ENCODE data around the gene ITPK1.

The ITPK1 gene

DNA sequence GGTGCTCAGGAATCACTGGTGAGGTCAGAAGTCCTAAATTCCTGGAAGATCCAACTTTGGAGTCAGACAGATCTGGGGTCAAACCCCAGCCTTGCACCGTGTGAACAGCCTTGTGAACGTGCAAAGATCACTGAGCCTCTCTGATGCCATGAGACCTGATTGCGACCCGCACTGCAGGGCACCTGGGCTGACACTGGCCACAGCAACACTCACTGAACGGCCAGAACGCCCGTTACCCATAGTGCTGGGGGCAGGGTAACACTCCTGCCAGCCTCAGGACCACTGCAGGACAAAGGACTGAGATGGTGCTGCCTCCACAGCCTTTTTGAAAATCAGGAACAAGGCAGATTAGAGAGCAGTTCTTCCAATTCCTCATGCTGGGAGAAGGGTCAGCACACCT, 164.5 kb downstream of the ITPK1 start:
- no peak for DNase-seq (ENCODE audit: low spot score)

DNA sequence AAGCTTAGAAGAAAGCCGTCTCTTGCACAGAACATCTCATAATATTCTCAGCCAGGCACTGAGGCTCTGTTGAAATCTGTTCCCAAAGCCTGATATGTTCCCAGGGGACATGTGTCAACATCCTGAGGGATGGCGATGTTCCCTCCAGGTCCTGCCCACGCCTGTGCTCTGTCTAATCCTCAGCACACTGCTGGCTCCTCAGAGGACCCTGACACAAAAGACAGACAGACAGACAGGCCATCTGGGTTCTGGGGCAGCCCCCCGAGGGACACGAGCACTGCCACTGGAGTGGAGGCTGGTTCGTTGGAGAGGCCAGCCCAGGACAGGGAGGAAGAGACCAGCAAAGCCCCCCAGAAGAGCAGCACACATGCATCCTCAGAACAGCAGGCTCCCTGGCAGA, 165.0 kb downstream of the ITPK1 start:
- DNase-seq (ENCODE audit: low spot score), result no peak

DNA sequence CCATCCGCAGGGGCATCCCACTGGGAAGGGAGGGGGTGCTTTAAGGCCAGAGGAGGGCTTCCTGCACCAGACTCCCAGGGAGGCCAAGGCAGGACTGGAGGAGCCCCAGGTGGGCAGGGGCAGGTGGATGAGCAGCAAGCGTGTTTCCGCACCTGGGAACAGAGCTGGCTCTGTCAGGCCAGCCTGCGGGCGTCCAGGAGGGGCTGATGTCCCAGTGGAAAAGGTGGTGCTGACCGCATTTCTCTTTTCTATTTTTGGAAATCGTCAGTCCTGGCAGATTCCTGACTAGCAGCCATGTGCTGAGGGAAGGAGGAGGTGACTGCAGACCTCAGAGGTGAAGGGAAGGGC, 165.6 kb downstream of the ITPK1 start:
- DNase-seq (ENCODE audit: low spot score), result no peak

DNA sequence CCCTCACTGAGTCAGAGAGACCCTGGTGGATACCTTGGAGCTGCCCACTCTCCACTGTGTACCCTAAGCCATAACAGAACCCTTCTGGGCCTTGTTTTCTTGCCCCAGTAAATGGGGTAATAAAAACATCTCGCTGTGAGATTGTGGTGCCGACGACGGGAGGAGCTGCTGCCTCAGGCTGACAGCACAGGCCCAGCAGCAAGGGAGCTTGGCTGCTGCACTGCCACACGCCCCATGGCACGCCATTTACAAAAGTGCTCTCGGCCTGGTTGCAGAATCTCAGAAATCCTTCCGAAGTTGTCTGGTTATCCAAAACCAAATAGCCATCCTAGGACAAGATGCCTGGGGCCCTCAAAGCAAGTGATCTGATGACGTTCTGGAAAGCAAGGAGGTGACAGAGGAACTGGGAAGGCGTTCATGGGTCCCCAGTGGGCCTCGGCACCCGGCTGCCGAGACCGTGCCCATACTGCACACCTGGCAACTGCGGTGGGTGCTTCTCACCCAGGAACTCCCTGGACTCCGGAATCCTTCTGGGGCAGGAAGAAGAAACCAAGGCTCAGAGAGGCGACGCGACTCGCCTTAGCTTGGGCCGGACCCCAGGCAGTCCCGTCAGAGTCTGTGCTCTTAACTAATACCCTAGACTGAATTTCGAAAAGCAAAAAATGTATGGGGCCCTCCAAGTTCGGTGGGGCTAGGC, 166.1 kb downstream of the ITPK1 start:
- no peak for DNase-seq (ENCODE audit: low spot score)

DNA sequence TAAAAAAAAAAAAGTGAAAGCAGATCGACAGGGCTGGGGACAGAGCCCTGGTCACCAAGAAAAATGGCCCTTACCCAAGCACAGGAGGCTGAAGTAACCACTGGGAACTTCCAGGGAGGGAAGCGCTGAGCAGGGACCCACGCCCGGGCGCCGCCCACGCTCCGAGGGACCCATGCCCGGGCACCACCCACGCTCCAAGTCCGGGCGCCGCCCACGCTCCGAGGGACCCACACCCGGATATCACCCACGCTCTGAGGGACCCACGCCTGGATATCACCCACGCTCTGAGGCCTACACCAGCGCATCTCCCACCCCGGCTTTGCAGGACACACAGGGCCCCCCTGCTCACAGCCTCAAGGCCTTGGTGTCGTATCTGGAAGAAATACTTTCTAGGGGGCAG, 167.1 kb downstream of the ITPK1 start:
- DNase-seq (ENCODE audit: low spot score), result no peak

DNA sequence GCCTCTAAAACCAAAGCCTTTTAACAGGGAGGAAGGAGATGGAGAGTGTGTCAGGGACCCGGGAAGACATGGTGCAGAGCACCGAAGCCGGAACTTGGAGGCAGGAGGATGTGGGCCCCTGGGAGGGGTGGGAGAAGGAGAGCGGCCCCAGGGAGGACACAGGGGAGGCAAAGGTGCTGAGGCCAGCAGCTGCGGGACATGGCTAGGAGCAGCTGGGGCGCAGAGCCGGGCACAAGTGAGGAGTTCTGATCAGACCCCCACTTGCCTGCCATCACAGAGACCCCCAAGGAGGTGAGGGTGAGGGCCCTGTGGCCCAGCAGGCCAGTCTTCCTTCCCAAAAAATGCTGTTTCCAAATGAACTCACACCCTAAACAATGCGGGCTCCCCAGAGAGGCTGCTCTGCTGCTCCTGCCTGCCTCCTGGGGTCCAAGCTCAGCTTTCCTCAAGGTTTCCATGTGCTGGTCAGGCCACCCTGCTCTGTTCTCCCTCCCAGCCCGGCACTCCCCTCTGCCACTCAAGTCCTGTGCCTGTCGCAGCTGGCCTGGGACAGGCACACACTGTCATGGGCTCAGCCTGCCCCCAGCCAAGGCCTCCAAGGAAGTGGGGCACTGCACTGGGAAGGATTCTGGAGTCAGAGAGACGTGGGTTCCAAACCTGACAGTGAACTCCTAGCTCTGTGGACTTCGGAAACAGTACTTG, 168.7 kb downstream of the ITPK1 start:
- DNase-seq (ENCODE audit: low spot score), result no peak

DNA sequence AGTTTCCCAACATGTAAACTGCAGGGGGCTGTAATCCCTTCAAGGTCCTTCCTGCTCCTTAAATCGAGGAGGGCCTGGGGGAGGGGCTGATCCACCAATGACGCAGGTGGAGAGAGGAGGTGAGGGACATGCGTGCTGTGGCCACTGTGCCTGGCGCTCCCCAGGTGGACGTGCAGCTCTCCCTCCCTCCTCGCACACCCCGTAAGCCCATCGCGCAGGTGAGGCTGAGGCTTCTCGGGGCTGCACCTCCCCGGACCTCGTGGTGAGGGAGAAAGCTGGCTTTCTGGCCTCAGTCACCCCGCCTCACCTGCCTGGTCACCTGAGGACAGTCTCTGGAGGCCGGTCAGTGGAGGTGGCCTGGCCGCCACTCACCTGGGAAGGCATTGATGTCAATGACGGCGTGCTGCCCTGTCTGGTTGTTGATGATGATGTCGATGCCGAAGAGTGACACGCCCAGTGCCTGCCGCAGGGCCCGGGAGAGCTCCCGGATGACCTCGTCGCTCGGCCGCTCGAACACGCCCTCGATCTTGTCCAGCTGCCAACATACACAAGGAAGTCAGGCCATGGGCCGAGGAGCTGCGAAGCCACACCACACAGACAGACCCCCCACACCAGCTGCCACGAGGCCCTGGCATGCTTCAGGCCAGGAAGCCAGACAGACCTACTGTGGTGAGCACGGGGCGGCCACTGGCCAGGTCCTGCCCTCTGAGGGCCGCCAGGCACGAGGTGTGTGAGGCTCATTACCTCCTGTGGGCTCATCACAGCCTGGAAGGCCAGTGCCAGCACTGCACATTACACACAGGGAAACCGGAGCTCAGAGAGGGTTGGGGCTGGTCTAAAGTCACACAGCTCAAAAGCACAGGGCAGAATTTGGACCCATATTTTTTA, 169.5 kb downstream of the ITPK1 start:
- no peak for DNase-seq (ENCODE audit: low spot score)

DNA sequence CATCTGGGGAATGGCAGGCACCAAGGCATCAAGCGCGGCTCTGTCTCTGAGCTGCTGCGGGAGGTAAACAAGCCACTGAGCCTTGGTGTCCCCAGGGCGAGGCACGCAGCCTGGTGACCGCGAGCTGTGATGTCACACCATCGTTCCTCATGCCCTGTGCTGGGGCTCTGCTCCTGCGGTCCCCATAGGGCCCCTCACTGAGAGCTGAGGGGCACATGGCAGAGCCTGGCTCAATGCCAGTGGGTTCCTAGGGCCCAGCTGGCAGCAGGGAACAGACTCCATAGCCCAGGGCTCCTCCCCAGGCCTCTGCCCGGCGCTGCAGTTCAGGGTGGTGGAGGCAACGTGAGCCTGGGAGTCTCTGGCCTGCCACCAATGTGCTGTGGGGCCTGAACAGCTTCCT, 170.2 kb downstream of the ITPK1 start:
- DNase-seq (ENCODE audit: low spot score), result no peak

DNA sequence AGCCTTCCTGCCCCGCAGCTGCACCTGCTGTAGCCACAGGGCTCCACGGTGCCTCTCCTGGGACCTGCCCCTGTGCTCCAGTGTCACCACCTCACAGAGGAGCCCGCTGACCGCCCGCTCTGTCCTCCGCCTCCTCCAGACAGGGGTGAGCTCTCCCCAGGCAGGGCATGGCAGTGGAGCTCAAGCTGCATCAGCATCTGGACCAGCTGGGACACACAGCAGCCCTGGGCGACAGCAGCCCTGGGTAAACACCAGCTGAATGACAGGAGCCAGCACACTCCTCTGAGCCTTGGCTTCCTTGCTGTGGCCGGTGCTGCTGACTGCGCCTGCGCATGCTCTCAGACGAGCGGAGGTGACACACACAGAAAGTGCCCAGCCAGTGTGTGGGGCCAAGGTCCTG, 170.7 kb downstream of the ITPK1 start:
- DNase-seq (ENCODE audit: low spot score), result no peak

DNA sequence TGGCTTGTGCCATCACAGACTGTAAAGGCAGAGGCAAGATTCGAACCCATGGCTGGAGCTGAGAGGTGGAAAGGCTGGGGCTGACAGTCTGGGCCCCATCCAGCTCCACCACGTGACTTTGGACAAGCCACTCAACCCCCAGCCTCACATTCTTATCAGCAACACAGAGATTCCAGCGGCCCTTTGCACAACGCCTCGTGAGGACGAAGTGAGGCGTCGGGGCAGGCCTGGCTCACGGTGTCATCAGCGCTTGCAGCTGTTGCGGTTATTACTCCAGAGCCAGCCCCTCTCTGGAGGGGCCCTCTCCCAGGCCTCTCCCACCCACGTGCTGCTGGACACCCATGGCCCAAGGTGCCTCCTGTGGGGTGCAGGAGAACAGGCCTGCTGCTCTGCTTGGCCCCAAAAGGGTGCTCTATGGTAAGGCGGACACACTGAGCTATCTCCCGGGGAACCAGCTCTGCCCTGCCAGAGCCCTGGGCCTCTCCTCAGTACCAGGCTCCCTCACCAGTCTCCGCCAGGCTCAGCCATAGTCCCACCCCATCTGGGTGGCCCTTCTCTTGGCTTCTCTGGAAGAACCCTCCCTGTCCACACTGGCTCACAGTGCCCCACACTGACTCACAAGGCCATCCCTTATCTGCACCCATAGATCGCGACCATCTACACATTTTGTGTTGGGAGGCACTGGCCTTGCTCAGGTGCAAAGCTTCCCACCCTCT, 171.7 kb downstream of the ITPK1 start:
- DNase-seq (ENCODE audit: low spot score), result no peak

DNA sequence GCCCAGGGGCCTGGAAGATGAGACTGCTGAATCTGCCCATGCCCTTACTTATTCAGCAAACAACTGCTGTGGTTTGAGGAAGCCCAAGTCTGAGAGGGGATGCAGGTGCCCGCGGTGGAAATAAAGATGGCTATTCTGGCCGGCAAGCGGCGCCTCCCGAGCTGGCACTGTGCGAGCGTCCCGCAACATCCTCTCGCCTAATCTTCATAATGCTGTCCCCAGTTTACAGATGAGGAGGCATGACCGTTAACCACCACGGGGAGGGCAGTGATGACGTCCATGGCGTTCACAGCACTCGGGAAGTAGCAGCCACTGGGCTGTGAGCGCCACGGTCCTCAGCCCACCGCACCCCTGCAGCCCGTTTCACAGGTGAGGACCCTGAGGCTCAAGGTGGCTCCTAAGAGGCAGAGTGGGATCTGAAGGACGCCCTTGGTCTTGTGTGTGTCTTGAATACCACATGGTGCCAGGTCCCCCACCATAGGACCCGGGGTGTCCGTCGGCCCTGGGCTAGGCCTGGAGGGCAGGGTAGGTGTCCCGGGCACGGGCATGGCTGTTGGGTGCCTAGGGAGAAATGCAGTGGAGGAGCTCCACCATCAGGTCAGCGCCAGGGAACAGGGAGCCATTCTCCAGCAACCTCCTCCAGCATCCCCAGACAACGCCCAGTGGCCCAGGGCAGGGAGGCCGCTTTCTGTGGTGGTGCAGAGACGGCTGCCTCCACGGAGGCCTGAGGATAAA, 172.6 kb downstream of the ITPK1 start:
- no peak for DNase-seq (ENCODE audit: low spot score)

DNA sequence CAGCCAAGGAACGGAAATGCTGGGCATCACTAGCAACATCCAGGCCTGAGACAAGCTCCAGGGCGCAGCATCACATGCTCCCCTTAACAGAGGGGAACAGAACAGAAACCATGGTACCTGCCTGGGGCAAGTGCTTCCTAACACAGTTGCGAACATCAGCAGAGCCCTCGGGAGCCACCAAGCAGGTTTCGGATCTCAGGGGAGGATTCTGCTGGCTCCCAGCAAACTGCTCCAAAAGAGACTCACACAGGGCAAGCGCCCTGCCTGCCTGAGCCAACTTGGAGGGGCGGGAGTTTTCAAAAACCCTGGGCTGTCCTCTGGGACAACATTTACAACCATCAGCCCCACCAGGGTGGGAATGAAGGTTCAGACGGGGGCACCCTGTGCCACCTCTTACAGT, 173.1 kb downstream of the ITPK1 start:
- no peak for DNase-seq (ENCODE audit: low spot score)

DNA sequence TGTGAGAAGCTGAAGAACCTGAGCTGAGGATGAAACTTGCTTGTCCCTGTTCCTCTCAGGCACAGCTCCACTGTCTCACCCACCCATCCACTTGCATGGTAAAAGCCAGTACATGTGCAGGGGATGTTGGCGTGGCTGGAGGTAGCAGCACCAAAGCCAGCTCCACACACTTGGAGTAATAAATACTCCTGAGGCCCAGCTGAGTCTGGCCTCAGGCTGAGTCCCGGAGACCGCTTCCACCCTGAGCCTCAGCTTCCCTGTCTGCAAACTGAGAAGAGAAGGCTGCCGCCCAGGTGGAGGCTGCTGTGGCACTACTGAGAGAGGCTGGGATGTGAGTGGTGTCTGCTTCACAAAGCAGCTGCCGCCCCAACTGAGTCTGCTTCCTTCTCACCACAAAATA, 173.6 kb downstream of the ITPK1 start:
- DNase-seq (ENCODE audit: low spot score), result no peak

DNA sequence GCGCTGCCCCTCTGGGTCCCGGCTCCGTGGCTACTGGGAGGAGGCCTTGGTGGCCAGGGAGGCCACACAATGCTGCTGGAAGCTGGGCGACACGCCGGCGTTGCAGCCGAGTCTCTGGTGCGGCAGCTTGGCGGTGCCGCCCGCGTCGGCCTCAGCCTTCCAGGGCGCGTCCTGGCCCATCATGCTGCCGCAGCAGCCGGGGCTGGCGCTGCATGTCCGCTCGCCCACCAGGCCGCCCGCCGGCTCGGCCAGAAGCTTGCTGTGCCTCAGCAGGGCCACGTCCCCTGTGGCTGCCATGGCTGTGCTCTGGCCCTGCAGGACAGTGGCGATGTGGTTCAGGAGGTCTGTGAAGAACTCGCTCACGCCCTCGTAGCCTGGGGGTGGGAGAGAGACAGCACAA, 174.2 kb downstream of the ITPK1 start:
- DNase-seq (ENCODE audit: low spot score), result no peak

DNA sequence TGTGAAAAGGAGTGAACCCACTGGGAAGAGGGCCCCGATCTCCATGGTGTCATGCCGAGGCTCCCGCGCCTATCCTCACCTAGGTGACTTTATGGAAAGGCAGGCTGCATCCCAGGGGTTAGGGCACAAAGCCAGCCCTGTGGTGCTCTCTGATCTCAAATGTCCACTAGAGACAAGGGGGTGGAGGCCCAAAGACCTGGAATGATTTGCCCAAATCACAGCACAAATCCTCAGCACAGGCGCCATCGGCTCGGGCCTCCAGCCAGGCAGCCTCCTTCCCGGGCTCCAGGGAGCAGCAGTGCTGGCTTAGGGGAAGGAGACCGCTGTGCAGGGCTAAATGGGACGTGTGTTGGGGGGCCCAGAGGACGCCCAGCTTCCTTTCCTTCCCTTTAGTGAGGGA, 175.2 kb downstream of the ITPK1 start:
- no peak for DNase-seq (ENCODE audit: low spot score)

DNA sequence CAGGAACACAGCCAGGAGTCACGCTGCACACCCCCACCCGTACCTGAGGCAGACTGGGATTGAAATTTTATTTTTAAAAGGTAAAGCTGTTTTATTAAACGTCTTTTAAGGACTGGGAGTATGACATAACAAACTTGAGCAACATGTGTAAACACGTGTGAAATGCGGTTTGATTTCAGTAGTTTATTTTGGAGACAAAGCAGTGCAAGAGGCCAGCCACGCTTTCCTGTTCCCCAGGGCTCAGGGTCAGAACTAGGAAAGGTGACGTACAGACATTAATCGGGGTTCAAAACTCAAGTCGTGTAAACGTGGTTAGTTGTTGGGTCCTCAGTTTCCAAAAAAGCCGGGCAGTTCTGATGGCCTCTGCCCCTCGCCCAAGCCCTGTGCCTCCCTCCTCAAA, 176.0 kb downstream of the ITPK1 start:
- no peak for DNase-seq (ENCODE audit: low spot score)

DNA sequence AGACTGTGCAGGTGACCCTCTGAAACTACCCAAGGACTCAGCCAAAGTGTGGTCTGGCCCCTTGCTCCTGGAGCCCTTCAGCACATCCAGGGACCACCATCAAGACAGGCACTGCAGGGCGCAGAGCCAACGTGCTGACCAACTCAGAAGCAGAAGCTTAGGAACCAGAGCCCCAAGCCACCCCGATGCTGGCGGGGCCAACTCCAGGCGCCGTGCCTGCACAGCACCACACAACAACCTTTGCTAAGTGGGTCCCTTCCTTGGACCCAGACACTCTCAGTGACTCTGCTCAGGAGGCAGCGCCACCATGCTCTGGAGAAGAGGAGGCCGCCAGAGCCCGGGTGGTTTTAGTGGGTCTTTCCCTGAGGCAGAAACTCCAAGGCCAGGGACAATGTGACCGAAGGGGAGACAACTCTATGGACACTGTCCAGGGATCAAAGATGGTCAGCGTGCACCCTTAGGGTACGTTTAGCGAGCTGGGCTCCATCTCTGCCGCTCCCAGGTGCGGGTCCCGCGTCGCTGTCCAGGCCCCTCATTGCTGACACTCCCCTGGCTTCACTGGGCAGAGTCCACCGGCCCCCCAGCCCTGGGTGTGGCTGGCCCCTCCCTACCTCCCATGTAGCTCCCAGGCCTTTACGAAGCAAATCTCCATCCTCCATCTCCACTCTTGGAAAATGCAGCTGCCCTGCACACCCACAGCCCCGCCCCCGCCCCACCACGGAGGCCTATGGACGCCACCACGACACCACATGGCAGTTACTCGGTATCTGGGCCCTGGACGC, 176.6 kb downstream of the ITPK1 start:
- no peak for DNase-seq (ENCODE audit: low spot score)

DNA sequence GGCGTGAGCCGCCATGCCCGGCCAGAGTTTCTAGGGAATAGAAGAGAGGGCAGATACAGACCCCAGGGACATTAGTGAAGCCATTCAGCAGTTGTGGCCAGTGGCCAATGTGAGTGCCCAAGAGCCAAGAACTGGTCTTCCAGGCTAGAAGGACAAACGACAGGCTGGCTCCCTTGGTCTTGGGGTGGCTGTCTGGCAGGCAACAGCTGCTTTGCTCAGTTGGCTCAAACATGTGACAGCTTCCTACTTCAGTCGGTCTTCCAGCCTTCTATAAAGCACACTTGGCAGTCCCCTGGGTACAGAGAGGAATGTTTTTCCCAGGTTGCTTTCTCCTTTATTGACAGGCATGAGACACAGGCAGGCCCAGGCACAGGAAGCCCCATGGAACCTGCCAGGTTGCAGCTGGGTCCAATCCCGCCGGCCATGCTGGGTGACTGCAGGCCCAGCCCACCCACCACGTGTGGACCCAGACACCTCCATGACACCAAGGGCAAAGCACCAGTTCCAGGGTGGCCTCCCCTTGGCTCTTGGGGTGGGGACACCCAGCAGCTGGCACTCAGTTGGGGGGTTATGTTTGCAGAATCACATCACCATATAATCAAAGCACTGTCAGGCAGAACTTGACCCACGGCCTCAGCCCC, 177.4 kb downstream of the ITPK1 start:
- no peak for DNase-seq (ENCODE audit: low spot score)

DNA sequence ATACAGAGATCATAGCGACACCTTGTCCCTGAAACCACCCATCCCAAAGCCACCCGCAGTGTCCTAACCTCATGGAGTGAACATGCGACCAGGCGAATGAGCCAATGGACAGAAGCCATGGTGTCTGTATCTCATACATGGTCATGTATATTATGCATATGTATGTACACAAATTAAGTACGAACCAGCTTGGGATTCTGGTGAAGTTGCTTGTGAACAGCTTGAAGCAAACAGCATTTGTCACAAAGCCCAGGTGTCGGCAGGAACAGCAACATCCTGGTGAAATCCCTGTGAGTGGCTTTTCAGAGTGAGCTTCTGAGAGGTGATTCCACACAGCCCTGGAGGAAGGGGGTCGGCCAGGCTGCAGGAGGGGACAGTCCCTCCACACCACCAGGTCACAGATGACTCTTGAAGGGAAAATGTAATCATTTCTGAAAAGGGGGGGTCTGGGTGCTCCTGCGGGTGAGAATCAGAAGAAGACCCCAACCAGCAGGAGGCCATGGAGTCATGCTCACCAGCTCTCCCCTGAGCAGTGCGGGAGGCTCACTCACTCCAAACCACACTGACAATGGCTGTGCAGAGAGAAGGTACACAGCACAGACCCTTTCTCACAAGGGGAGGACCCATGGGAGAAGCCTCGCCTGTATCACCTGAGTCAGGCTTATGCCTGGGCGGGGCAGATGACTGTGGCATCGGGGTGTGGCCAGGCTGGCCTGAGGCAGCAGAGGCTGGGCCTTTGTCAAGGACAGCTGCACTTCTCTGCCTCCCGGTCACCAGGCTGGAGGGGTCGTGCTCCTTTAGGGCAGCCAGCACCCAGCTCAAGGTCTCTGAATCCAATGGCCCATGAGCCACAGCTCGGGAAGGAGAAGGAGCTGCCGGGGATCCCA, 178.4 kb downstream of the ITPK1 start:
- DNase-seq (ENCODE audit: low spot score), result no peak
